GM03348 (cell line): ENCODE data around the gene AHCYL2.
"Not testable (repeated sequence)": the region's sequence is repeated elsewhere in the genome, so short reads cannot be mapped to it uniquely, and the experiment has no call there.

Source experiments
- DNase-seq: peaks from one replicate; pipeline ENCODE4 v3.0.0; 2012; ENCODE audit warnings: low spot score

AHCYL2 gene

DNA sequence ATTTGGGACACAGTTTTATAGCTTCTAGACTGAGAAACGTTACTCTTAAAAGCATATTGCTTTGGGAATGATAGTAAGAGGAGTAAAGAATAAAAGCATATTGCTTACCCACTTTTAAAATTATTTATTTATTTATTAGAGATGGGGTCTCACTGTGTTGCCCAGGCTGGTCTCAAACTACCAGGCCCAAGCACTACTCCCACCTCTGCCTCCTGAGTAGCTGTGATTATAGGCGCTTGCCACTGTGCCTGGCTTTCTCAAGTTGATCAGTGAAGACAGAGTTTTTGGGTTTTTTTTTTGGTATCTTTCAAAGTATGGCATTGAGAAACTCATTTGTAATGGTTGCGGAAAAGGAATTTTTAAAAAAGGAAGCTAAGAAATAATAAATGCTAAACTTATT, 68.0 kb downstream of the AHCYL2 start:
- no peak for DNase-seq

DNA sequence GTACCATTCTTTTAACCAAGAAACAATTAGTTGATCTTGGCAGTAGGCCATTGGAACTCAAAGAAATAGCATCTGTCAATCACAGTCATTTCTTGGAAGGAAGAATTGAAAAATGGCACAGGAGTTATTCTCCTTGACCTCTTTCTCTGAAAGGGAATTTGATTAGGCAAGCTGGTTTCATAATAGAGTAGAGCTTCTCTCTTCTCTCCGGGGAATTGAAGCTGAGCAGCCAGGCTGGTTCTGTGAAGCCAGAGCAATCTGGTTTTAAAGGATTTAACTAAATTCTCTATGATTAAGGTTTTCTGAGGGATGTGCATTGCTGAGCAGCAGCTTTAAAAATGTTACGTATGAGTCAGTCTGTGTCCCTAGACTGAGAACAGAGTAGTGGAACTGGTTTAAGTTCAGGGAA, 70.2 kb downstream of the AHCYL2 start:
- peak; percentile 80 for DNase-seq

DNA sequence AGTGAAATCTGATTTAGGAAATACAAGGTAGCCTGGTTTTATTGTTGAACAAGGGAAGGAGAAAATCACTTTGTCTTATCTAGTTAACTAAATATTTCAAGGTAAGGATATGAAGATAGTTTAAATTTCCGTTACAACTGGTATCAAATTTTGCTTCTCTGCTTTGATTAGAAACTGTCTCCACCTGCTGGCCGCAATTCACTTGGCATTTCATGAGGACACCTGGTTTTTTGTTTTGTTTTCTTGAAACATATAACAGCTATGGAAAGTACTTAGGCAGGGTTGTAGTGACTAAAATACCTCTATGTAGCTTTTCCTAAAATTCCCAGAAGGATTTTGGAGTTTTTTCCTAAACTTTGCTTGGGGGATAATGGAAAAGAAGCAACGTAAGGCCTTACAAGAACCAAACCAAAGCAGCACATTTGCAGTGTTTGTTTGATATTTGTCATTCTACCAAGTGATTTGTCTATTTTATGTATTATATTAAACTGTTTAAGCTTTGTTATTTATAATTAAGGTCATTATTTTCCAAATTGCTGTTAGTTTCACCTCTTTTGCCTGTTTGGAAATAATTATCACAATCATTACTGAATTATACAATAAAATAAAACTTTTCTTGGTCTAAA, 73.6 kb downstream of the AHCYL2 start:
- peak; percentile 32 for DNase-seq

DNA sequence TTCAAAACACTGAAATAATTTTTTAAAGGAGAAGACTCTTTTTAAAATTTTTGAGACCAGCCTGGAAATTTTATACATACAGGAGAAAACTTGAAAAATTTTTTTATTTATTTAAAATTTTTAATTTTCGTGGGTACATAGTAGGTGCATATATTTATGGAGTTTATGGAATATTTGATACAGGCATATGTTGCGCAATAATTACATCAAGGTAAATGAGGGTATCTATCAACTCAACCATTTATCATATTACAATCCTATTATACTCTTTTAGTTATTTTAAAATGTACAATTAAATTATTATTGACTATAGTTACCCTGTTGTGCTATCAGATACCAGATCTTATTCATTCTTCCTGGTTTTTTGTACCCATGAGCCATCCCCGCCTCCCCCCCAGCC, 75.1 kb downstream of the AHCYL2 start:
- DNase-seq, result no peak

DNA sequence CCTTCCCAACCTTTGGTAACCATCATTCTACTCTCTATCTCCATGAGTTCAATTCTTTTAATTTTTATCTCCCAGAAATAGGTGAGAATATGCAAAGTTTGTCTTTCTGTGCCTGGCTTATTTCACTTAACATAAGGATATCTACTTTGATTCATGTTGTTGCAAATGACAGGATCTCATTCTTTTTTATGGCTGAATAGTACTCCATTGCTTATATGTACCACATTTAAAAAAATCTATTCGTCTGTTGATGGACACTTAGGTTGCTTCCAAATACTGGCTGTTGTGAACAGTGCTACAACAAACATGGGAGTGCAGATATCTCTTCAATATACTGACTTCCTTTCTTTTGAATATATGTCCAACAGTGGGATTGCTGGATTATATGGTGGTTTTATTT, 75.5 kb downstream of the AHCYL2 start:
- not testable (repeated sequence) for DNase-seq

DNA sequence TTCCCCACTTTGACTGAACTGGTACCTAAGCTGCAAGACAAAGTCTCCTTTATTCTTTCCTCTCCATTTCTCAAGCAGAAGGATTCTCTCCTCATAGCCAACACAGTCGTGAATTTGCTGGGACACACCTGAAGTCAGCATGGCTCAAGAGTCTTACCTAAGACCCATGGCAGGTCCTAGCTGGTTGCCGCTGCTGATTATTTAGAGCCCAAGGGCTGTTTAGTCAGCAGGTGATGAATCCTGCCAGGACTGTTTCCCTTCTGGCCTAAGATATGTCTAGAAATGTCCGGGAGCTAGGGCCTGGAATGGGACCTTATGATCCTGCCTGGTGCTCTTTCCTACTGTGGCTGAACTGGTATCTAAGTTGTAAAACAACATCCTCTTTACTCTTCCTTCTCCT, 82.8 kb downstream of the AHCYL2 start:
- no peak for DNase-seq

DNA sequence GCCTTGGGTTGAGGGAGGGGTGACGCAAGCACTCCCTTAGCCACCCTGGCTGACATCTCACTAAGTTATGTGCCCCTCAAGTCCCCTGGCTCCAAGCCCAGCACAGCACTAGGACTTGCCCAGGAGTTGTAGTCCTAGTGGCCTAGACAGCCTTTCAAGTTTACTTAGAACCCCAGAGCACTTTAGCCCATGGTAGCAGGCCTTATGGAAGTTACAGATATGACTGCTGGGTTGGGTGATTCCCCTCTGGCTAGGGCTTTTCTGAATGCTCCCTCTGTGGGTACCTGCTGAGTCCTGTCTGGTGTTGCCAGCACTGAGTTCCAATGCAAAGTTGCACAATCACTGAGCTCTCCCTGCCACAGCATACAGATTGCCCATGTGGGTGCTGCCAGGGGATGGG, 83.2 kb downstream of the AHCYL2 start:
- DNase-seq, result no peak

DNA sequence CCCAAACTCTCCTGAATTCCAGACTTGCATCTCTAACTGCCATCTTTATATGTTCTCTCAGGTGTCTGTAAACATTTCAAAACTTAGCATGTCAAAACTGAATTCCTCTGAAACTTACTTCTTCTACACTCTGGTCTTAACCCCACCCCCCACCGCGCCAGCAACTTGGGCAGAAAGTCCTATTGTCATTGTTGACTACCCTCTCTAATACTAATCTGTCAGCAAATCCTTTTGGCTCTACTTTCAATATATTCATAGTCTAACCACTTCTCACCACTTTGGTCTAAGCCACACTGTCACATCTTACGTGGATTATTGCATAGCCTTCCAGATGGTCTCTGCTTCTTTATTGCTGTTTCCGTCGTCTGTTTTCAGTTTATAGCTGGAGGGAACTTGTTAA, 86.6 kb downstream of the AHCYL2 start:
- no peak for DNase-seq

DNA sequence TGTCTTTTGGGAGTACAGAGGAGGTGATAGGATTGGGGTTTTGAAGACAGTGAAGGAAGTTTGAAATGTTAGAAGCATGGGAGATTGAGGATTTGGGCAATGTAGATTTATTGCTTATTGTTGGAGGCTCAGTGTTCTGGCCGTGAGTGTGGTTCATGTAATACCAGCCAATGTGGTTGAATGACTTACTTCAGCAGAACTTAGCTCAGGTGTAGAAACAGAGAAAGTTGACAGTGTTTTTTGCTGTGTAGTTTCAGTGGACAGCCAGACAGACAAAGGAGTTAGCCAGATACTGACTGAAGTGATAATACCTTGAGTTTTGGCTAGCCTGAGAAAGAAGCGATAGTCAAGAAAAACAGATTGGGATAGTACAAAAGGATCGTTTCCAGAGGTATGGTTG, 88.5 kb downstream of the AHCYL2 start:
- no peak for DNase-seq

DNA sequence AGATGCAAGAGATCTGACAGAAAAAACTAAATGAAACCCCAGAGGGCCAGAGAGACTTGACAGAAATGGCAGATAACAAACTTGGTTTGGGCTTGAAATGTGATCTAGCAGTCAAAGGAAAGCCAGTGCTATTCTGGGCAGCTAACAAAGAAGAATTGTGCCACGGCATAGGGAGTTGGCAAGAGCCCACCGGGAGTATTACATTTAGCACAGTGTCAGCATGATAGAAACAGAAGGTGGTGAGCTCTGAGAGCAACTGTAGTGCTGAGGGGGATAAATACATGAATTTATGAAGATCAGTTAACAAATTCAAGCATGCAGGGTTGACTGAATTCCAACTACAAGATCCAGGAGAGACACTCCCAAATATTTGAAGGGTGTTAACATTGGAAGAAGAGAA, 91.1 kb downstream of the AHCYL2 start:
- no peak for DNase-seq

DNA sequence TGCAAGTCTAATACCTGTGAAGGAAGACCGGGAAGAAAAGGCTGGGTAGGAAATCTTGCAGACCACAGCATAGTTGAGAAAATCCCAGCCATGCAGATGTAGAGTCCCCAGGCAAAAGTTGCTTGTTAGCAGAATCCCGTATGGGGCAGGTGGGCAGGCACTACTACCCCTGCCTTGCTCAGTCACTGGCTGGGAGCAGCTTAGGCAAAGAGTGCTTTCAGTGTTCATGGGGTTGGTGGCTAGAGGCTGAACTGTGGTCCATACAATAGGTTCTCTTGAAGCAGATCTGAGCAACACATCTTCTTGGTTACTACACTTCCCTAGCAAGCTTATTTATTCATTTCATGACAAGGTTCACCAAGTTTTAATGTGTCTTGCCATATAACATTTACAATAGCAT, 92.6 kb downstream of the AHCYL2 start:
- no peak for DNase-seq

DNA sequence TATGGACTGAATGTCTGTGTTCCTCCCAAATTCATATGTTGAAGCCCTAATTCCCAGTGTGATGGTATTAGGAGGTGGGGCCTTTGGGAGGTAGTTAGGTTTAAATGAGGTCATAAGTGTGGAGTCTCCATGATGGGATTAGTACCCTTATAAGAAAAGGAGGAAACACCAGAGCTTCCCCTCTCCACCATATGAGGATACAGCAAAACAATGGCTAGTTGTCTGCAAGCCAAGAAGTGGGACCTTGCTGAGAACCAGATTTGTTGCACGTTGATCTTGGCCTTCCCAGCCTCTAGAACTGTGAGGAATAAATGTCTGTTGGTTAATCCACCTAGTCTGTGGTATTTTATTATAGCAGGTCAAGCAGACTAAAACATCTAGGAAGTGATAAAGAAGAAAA, 102.2 kb downstream of the AHCYL2 start:
- DNase-seq, result no peak

DNA sequence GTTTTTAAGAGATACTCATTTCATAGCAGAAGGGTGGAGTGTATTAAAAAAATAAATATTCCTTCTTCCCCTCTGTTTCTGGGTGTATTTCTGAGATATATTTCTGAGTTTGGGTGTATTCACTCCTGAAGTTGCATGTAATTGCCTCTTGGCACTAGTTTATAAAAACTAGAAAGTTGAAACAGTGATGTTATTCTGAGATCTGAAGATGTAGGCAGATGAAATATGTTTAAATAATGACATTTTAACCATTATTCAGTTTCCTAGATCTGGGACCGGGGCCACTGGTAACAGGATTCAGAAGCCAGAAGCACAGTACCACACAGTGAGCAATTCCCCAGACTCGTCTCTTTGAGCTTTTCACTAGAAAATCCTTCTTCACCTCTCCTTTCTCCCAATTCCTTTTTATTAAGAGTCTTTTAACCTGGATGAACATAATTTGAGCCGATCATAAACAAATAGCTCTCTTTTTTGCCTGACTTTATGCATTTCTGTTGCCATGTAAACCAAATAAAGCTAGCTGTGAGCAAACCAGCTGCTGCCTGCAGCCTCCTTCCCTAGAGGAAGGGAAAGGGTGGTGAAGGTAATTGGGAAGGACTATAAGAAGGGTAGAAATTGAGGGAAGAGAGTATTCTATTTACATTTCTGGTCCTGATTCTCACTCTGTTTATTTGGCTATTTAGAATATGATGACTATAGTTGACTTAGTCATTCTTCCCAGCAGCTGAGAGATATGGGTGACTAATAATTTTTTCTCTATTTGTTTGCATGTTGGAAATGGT, 107.6 kb downstream of the AHCYL2 start:
- DNase-seq, result peak; percentile 48

DNA sequence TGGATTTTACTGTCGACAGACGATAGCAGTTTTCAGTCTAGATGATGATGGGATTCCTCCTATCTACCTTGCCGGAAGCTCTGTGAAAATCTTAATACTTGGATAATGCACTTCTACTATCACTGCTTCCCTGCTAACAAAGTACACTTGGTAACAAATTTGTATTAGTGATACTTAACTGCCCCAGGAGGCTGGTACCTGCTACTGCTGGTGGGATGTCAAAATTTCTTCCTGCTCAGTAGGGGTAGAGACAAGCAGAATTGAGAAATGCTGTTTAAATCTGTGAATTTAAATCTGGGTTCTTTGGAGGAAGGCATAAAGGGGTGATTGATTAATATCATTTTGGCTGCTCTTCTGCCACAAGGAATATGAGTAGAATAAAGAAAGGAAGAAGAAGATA, 109.6 kb downstream of the AHCYL2 start:
- DNase-seq, result no peak

DNA sequence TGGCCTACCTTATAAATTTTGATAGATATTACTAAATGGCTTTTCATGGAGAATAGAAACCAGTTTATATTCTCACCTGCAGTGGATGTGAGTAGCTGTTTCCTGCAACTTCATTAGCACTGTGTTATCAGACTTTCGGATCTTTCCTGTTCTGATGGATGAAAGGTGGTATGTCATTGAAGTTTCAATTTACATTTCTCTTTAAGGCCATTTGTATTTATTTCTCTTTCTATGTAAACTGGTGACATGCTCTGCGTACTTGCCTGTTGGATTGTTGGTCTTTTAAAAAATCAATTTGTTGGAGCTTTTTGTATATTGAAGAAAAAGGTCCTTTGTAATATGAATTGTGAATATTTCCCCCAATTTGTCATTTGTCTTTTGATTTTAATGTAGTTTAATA, 113.6 kb downstream of the AHCYL2 start:
- no peak for DNase-seq

DNA sequence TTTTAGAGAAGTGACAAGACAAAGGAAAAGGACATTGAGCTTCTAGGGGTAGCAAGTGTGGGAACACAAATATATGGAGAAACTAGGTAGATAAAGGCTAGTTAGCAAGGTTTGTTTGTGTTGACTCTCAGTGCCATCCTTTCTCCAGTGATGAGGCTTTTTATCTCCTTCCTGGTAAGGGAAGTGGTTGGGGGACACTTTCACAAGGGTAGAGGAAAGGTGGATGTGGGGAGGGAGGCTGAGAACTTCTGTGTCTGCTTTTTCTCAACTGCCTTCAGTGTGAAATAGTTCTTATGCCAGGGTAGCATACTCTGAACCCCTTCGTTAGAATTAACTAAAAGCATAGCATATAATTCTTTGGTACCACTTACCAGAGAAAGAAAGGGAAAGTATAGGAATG, 116.4 kb downstream of the AHCYL2 start:
- no peak for DNase-seq

DNA sequence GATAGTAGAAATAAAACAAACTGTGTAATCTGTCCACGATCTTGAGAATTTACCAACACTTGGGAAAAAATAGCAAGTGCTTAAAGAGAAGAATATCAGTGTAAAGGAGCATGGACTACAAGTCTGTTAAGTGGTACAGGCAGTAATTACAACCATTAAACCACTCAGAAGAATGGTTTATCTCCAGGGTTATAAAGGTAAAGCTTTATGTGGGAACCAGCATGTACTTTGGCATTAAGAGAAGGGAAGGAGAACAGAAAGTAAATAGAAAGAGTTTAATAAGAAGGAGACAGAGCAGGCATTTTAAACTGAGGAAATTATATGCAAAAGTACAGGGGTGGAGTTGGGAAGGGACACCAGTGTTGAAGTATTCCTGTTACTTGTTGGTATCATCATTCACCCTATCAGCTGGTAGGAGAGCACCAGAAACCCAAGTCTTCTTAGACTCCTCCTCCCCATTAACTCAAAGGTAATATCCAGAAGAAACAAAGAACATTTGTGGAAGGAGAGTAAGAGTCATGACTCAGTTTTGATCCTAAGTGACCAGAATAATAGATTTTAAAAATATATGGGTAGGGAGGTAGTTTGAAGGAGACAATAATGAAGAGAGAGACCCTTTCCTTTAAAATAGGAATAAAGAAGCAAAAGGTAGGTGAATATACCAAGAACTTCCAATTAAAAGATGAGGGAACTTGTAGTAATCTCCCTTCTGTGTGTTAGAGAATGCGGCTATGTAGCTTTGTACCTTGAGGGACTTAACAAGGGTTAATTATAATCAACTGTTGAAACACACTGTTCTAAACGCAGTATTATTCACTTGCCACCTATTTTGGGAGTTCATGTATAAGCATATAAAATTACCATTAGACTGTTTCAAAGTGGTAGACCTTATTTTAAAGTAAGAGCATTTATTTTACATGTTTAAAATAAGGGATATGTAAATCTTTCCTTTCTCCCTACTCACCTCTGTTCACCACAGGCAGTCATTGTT, 117.3 kb downstream of the AHCYL2 start:
- no peak for DNase-seq

DNA sequence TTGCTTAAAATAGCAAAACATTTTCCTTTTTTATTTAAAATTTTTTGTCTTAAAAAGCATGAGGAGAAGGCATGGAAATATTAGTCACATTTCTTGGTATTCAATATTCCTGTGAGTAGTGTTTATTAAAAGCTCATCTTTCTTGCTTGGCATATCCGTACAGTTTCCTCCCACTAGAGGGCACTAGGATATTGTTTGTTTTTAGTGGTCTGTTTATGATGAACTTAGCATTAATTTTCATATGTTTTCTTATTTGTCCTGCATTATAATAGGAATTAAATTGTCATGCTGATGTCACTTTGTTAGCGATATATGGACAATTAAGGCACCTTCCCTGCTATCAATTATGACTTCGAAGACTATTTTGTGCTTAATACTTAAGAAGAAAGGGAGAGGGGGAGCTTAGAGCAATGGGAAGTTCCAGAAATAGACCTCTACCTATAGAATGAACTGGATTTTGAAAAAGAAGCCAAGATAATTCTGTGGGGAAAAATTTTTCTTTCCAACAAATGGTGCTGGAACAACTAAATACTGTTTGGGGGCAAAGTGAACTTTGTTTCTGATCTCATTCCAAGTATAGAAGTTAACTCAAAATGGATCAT, 118.4 kb downstream of the AHCYL2 start:
- DNase-seq, result peak; percentile 61

DNA sequence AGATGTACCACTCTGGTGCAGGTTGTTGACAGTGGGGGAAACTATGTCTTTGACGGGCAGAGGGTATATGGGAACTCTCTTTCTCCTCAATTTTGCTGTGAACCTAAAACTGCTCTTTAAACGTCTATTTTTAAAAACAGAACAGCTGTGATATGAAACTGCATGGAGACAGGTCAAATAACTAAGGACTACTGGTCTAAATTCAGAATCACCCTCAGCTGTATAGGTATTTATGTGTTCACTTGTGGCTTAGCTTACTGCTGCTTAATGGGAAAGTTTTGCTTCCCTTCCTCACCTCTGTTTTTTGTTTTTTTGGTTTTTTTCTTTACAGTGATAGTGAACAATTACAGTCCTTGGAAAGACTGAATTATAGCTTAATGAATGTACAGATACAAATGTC, 122.5 kb downstream of the AHCYL2 start:
- no peak for DNase-seq

DNA sequence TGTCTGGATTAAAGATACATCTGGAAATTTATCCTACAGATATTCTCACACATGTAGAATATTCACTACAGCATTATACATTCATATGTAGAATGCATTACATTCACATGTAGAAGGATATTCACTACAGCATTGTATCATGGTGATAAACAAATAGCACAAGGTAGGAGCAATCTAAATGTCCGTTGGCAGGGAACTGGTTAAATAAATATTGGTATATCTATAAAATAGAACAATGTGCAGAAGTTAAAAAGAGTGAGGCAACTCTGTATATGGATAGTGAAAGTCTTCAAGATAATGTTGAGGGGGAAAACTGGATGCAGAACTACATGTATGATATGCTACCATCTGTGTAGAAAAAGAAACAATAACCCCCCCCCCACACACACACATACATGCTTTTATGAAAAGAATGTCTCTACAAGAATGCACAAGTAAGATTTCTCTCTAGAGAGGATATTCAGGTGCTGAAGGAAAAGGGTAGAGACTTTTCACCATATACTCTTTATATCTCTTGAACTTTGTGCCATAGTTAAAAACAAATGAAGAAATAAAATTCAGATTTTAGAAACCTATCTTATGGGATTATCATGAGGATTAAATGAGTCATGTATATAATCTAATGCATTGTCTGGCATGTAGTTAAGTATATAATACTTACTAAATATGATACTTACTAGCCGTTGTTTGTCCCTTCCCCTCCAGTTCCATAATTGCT, 123.4 kb downstream of the AHCYL2 start:
- no peak for DNase-seq

DNA sequence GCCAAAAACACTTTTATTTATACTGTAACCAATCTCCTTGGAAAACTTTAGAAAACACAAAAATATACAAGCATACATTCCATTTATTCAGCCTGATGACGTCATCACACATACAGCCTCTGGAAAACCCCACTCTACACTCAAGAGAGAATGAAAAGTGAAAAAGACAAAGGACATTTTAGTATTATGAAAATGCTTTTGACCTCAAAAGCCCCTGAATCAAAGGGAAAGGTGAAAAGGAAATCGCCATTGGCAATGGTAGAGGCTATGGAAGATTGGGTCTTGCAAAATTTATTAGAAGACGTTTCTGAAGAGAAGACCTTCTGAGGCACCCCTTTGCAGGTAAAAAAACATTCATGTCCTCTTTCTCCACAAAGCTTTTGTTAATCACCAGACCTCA, 126.5 kb downstream of the AHCYL2 start:
- no peak for DNase-seq

DNA sequence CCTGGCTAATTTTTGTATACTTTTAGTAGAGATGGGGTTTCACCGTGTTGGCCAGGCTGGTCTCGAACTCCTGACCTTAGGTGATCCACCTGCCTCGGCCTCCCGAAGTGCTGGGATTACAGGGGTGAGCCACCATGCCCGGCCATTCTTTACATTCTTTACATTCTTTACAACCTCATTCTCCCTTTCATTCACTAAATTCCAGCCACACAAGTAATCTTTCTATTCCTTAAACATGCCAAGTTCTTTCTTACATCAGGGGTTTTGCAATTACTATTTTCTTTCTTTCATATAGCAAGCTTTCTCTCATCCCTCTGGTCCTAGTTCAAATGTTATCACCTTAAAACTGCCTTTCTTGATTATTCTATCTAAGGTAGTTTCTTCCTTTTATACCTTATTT, 128.3 kb downstream of the AHCYL2 start:
- DNase-seq, result peak; percentile 12
